HG03066 (cell line): ENCODE measurements around the gene FEZ2.
A peak's percentile ranks its signal among the peaks of the same experiment; 100 is the strongest.
"Not testable (repeated sequence)": the region's sequence is repeated elsewhere in the genome, so short reads cannot be mapped to it uniquely, and the experiment has no call there.

Experiments
- ATAC-seq: cut with Tn5 transposase; IDR thresholded peaks from one replicate; pipeline ENCODE4 v1.9.1; 2021; ENCODE audit warnings: low read depth; ENCODE audit not compliant: unreplicated experiment

The FEZ2 gene, protein sequence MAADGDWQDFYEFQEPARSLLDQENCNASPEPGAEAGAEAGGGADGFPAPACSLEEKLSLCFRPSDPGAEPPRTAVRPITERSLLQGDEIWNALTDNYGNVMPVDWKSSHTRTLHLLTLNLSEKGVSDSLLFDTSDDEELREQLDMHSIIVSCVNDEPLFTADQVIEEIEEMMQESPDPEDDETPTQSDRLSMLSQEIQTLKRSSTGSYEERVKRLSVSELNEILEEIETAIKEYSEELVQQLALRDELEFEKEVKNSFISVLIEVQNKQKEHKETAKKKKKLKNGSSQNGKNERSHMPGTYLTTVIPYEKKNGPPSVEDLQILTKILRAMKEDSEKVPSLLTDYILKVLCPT

DNA sequence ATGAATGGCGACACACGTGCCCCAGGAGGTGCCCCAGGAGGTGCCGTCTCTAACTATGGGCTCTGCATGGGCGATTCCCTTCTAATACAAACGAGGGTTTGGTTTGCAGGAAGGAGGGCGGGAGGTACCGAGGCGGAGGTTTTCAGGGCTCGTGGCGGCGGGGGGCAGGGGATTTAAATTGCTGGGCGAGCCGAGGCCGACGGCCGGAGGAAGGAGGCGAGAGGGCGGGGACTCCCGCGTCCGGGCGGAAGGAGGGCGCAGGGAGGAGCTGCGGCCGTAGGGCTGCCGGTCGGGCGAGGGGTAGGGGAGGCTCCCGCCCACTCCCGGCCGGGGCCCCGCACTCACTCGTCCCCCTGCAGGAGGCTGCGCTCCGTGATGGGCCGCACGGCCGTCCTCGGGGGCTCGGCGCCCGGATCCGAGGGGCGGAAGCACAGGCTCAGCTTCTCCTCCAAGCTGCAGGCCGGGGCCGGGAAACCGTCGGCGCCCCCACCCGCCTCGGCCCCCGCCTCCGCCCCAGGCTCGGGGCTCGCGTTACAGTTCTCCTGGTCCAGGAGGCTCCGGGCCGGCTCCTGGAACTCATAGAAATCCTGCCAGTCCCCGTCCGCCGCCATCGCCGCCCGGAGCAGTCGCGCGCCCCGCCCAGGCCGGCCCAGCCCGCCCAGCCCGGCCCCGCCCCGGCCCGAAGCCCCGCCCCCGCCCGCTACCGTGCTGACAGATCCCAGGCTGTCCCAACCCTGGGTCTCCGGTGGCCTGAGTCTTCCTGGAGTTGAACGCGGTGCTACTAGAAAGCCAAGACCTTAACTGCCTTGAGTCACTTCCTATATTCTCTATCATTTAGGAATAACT is at the start of gene FEZ2:
TSS of gene FEZ2 (minus strand) at position 637 of the 846 bp plus-strand sequence. CDS start at position 611, 26 bp downstream.
- ATAC-seq: peak; percentile 99

- ATAC-seq: no peak
Observed at GRCh38 chr2:36634981-36635597, 37.1 kb upstream of the FEZ2 start.

DNA sequence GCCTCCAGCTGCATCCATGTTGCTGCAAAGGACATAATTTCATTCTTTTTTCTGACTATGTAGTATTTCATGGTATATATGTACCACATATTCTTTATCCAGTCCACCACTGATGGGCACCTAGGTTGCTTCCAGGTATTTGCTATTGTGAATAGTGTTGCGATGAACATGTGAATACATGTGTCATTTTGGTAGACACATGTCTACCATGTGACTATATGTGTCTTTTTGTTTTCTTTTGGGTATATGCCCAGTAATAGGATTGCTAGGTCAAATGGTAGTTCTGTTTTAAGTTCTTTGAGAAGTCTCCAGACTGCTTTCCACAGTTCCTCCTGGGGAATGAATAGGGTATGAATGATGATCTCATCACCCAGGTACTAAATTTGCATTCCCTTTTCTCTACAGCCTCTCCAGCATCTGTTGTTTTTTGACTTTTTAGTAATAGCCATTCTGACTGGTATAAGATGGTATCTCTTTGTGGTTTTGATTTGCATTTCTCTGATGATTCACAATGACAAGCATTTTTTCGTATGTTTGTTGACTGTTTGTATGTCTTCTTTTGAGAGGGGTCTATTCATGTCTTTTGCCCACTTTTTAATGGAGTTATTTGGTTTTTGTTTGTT is 35.6 kb upstream of the FEZ2 start:
- no peak for ATAC-seq

GRCh38 chr2:36626756-36627155 is 28.8 kb upstream of the FEZ2 start:
- ATAC-seq: no peak

- ATAC-seq: no peak
Observed at GRCh38 chr2:36626071-36626470, 28.1 kb upstream of the FEZ2 start.

- ATAC-seq: no peak
Observed at GRCh38 chr2:36625304-36625703, 27.3 kb upstream of the FEZ2 start.

GRCh38 chr2:36620321-36620720 is 22.4 kb upstream of the FEZ2 start:
- no peak for ATAC-seq

DNA sequence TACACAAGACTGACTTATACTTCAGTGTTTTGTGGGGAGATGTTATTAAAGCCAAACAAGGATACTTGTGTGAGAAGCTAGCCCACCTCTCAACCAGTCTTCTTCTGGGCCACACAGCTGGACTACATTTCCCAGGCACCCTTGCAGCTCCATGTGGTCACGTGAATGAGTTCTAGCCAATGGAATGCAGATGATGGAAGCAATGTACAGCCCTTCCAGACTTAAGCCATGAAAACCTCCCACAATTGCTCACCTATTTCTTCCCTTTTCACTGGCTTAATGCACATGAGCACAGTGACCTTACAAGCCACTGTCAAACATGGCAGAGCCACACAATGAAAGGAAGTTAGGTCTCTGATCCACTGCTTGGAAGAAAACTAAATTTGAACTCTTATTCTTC is 20.4 kb upstream of the FEZ2 start:
- ATAC-seq: peak; percentile 92

GRCh38 chr2:36616947-36617346 is 19.0 kb upstream of the FEZ2 start:
- no peak for ATAC-seq

- no peak for ATAC-seq
Observed at GRCh38 chr2:36615222-36615621, 17.3 kb upstream of the FEZ2 start.

- no peak for ATAC-seq
Observed at GRCh38 chr2:36613801-36614200, 15.8 kb upstream of the FEZ2 start.

GRCh38 chr2:36611316-36611990 is 13.5 kb upstream of the FEZ2 start:
- ATAC-seq: no peak

GRCh38 chr2:36609507-36609906 is 11.5 kb upstream of the FEZ2 start:
- ATAC-seq: no peak

DNA sequence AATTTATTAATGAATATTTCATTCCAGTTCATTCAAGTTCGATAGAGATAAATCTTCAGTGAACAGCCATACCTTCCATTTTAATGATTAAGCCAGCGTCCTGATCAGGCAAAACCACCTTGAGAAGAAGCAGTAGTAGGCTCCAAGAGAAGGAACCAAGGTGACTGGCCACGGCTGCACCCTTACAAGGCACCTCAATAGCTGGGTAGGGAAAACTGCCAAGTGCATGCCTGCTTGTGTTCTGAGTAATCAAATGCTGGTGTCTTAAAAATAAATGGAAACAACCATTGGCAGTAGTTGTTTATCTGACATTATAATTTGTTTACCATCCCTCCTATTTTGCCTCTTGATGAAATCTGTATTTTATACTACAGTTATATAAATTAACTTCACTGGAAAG is 10.0 kb upstream of the FEZ2 start:
- no peak for ATAC-seq

DNA sequence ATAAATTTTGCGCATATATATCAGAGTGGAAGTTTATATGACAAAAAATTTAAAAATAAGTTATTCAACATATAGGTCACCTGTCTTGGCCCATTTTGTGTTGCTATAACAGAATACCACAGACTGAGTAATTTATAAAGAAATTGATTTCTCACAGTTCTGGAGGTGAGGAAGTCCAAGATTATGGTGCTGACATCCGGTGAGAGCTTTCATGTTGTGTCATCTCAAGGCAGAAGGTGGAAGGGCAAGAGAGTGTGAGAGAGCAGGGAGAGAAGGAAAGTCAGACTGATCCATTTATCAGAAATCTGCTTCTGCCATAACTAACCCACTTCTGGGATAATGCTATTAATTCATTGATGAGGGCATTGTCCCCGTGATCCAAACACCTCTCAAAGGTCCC is 9.0 kb upstream of the FEZ2 start:
- no peak for ATAC-seq

- ATAC-seq: no peak
Observed at GRCh38 chr2:36605273-36605672, 7.3 kb upstream of the FEZ2 start.

GRCh38 chr2:36603629-36604028 is 5.7 kb upstream of the FEZ2 start:
- not testable (repeated sequence) for ATAC-seq

- ATAC-seq: no peak
Observed at GRCh38 chr2:36597003-36597531, 901 bp downstream of the FEZ2 start.

DNA sequence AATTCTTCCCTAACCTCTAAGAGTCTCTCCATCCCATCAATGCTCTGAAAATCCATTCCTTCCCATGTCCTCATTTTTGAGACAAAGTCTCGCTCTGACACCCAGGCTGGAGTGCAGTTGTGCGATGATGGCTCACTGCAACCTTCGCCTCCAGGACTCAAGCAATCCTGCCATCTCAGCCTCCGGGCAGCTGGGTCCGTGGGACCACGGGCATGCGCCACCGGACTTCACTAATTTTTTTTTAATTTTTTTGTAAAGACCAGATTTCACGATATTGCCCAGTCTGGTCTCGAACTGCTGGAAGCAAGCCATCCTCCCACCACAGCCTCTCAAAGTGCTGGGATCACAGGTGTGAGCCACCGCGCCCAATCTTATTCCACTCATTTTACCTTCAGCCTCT is 1.6 kb downstream of the FEZ2 start:
- no peak for ATAC-seq

DNA sequence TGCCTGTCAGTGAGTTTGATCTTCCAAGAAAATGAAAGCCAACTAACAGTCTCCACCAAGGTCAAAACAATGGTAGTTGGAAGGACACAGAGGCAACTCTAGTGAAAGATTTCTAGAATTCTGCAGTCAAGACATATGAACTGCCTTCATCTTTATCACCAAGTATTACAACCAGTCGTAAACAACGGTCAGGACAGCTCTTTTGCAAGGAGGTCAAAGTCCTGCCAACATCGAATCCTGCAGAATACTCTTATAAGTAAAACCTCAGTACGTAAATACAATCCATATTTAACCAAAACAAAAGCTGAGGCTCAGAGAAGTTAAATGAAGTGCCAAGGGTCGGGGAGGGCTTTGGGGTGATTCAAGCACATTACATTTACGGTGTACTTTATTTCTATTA is 3.1 kb downstream of the FEZ2 start:
- ATAC-seq: no peak
